Putamen (tissue), 1 donor: Measurements from ENCODE around the gene LRP5.
A peak's percentile ranks its signal among the peaks of the same experiment; 100 is the strongest.
"Not testable (repeated sequence)": the region's sequence is repeated elsewhere in the genome, so short reads cannot be mapped to it uniquely, and the experiment has no call there.

Source experiments
- DNase-seq: peaks from one replicate; pipeline ENCODE4 v3.0.0-alpha.2; 2016; ENCODE audit warnings: low spot score

LRP5 gene

DNA sequence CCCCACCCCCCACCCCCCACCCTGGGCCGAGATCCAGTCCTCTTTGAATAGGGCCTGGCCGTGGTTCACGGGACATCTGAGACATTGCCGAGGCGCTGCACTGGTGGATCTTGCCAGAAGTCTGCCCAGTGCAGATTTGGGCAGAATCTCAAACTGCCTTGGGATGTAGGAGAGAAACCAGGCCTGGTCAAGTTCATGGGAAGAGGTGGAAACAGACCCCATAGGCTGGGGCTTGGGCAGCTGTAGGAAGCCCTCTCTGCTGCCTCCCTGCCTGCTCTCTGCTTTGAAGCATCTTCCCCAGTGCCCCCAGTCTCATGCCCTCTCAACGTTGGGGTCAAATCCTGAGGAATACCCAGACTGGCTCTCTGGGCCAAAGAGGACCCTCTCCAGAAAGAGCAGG is 132.2 kb downstream of the LRP5 start:
- DNase-seq: no peak

DNA sequence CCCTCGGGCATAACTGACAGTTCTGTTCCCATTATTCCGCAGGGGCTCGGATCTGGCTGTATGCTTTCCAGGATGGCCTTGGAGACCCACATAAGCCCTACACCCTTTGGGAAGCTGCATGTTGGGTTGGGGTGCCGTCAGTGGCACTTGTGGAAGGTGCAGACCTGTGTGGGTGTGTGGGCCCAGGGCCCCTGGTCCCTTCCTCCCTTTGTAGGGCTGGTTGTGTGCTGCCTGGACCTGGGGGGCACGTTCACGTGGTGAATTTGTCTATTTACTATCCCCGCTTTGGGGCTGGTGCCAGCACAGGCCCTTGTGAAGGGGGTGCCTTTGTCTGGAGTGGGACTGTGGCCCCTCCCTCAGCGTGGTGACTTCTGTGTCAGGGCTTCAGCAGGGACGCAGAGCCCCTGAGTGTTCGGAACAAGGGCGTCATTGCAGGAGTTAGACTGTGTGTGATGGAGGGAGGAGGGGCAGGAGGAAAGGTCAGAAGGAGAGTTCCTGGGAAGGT is 133.2 kb downstream of the LRP5 start:
- DNase-seq: no peak

DNA sequence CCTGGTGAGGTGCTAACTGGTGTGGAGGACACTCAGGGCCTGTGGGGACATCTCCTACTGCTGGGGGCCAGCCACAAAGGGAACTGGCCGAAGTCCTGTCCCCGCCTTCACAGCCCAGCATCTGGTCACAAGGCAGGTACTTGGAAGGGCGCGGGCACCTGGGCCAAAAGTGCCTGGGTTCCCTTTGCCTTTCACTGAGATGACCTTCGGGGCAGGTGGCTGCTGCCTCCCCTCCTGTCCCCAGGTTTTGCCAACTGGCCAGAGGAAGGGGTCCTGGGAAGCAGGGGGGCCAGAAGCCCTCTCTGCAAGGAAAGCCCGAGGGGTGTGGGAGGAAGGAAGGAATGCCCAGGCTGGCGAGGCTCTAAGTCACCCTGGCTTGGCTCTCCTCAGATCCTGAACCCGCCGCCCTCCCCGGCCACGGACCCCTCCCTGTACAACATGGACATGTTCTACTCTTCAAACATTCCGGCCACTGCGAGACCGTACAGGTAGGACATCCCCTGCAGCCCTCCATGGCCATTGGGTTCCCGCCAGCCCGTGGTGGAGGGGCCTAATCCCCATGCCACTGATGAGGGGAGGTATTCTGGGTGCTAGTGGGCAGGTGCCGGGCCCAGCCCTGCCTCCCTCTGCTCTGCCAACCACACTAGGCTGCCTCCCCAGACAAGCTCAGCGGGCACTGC is 133.8 kb downstream of the LRP5 start:
- DNase-seq: no peak

DNA sequence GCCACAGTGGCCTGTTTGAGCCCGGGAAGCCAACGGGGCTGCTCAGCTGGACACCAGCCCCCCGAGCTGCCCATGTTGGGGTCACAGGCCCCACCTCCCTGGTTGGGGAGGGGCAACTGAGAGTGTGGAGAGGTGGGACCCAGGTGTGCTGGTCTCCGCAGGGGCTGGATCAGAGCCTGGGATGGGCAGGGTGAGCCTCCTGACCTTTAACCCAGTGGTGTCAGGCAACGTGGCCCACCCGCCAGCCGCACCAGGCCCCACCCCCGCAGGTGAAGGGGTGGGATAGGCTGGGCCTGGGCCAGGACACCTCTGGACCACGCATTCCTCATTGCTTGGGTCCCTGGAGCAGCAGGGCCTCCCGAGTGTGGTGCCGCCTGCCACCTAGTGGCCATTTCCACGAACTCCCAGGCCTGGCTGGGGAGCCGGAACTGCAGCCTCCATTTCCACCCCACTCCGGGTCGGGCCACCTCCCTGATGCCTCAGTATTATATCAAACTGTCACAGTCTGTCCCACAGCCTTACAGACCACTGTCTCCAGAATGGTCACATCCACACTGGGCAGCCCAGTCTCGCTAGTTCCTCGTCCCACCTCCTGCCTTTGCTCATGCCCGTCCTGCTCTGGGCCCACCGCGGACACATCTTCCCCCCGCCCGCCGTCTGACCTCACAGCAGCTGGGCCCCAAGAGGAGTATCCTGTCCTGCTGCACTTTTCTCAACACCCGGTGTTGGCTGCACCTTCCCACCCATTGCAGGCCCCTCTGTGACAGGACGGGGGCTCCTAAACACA is 134.8 kb downstream of the LRP5 start:
- DNase-seq: peak; percentile 47

DNA sequence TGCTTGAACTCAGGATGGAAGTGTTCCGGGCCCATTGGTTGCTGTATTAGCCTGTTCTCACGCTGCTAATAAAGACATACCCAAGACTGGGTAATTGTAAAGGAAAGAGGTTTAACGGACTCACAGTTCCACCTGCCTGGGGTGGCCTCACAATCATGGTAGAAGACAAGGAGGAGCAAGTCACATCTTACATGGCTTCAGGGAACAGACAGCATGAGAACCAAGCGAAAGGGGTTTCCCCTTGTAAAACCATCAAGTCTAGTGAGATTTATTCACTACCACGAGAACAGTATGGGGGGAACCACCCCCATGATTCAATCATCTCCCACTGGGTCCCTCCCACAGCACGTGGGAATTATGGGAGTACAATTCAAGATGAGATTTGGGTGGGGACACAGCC is 135.5 kb downstream of the LRP5 start:
- DNase-seq: not testable (repeated sequence)

DNA sequence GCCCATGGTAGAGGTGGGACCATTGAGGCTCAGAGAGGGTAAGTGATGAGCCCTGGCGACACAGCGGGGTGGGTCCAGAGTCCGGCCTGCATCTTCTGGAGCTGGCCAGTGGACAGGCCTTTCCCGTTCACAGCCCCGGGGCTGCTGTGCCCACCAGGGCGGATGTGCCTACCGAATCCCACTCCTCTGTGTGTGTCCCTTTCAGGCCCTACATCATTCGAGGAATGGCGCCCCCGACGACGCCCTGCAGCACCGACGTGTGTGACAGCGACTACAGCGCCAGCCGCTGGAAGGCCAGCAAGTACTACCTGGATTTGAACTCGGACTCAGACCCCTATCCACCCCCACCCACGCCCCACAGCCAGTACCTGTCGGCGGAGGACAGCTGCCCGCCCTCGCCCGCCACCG is 136.2 kb downstream of the LRP5 start:
- DNase-seq: no peak

DNA sequence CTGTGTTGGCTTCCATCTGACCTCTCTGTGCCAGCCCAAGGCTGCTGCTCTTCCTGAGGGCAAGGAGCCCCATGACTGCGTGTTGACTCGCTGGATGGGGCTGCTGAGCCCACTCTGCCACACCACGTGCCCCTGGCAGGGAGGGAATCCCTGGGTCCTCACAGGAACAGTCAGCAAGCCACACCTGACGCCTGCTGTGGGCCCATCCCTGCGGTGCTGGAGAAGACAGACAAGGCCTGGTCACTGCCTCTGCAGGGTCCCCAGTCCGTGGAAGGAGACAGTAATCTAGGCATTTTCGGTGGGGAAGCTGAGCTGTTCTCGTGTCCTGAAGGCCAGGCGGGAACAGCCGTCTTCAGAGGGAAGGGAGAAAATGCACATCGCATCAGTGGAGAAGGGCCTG is 137.6 kb downstream of the LRP5 start:
- DNase-seq: no peak

DNA sequence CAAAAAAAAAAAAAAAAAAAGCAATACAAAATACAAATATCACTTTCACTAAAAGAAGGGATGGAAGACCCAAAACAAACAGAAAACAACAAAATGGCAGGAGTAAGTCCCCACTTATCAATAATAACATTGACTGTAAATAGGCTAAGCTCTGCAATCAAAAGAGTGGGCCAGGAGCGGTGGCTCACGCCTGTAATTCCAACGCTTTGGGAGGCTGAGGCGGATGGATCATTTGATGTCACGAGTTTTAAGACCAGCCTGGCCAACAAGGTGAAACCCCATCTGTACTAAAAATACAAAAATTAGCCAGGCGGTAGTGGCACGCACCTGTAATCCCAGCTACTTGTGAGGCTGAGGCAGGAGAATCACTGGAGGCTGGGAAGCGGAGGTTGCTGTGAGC is 138.3 kb downstream of the LRP5 start:
- DNase-seq: no peak

DNA sequence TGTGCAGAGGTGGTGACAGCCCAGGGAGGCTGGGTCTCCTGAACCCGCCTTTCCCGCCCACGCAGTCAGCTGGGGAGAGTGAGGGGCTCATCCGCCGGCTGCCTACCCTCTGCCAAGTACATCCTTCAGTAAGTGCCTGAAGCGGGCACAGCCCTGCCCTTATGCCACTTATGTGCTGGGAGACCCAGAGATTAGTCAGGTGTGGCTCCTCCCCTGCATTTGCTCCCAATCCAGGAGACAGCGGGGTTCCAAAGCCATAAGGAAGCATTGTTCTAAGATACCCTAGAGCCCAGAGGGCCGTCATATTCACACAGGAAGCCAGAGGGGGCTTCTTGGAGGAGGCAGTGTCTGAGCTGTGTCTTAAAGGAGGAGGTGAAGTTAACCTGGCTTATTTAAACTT is 142.4 kb downstream of the LRP5 start:
- DNase-seq: no peak

DNA sequence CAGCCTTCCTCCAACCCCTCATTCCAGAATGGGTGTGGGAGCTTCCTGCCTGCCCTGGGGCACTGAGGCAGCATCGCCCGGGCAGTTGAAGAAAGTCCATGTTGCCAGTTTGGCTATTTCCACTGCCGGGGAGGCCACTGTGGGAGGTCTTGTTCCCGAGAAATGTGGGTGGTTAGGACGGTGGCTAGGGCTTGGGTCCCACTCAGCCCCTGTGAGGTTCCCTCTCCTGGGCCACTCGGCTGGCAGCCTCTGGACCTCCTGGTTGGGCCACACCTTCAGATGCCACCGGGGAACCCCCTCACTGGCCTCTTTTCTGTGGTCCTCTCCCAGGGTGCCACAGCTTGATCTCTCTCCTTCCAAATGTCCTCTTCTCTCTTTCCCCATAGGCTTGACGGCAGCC is 143.1 kb downstream of the LRP5 start:
- no peak for DNase-seq

DNA sequence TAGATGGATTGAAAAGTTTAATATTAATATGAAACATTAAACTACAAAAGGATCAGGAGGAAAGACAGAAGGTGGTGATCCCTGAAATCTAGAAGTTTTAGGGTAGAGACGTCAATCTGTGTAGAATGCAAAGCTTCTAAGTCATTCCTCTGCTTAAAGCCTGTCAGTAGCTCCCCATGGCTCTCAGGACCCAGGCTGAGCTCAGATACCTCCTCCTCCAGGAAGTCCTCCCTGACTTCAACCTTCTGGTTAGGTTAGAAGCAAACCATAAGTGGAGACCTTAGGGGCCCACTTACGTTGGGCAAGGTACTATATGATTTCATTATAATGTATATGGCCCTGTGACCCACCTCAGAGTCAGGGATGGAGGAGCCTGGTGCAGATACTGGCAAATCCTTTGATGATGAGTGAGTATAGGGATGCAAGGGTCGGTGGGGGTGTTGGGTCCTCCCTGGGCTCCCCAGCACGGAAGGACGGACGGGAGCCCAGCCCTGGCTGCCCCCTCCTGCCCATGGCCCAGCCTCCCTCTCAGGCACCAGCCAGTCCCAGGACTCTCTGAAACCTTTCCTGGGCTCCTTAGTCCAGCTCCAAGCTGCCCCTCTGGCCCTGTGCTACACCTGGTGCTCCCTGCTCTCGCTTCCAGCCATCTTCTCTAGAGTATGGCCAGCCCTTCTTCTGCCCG is 145.0 kb downstream of the LRP5 start:
- DNase-seq: no peak

DNA sequence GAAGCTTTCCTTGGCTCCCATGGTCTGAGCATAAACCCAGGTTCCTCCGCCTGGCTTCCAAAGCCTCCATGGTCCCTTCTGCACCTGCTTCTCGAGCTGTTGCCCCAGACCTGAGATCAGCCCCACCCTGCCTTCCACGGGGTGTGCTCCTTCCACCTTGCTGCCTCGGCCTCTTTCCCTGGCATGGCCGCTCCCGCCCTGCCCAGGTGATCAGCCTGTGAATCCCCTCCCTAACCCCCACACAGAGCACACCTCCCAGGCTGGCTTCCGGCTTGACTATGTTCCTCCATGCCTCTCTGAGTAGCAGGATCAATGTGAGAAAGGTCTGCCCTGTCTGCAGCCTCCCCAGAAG is 145.5 kb downstream of the LRP5 start:
- no peak for DNase-seq

DNA sequence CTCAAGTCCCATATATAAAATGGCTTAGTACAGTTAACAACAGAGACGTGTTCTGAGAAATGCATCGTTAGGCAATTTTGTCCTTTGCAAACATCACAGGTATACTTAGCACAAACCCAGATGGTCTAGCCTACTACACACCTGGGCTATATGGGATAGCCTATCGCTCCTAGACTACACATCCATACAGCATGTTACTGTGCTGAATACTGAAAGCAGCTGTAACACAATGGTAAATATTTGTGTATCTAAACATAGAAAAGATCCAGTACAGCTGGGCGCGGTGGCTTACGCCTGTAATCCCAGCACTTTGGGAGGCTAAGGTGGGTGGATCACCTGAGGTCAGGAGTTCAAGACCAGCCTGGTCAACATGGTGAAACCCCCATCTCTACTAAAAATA is 145.9 kb downstream of the LRP5 start:
- not testable (repeated sequence) for DNase-seq

DNA sequence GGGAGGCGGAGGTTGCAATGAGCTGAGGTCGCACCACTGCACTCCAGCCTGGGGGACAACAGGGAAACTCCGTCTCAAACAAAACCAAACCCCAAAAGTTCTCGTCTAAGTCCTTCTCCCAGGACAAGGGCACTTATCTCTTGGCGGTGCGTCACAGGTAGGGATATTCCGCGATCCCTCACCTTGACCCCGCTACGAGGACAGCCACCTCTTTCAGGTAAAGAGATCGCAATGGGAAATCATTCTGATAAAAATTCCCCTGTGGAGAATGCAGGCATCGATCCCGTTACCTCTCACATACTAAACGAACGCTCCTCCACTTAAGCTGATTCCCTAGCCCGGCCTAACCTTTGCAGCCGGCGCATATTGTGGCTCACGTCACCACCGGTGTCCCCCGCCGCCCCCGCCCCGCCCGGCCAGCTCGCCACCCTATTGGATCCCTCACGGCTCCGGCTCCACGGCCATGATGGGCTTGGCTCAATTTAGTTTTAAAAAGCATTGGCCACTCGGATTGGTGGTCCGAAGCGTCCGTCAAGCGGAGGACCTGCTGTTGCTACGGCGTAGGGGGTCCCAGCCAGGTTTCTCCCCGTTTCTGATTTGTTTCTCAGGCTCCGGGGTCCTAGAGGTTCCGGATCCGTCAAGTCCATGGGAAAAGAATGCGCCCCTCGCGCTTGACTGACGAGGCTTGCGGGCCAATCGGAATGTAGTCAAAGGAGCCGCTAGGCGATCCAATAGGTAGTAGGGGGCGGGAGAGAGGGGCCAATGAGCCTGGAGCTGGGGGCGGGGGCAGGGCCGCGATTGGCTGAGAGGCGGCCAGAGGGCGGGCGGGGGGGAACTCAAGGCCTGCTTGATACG is 147.7 kb downstream of the LRP5 start:
- DNase-seq: peak; percentile 99

DNA sequence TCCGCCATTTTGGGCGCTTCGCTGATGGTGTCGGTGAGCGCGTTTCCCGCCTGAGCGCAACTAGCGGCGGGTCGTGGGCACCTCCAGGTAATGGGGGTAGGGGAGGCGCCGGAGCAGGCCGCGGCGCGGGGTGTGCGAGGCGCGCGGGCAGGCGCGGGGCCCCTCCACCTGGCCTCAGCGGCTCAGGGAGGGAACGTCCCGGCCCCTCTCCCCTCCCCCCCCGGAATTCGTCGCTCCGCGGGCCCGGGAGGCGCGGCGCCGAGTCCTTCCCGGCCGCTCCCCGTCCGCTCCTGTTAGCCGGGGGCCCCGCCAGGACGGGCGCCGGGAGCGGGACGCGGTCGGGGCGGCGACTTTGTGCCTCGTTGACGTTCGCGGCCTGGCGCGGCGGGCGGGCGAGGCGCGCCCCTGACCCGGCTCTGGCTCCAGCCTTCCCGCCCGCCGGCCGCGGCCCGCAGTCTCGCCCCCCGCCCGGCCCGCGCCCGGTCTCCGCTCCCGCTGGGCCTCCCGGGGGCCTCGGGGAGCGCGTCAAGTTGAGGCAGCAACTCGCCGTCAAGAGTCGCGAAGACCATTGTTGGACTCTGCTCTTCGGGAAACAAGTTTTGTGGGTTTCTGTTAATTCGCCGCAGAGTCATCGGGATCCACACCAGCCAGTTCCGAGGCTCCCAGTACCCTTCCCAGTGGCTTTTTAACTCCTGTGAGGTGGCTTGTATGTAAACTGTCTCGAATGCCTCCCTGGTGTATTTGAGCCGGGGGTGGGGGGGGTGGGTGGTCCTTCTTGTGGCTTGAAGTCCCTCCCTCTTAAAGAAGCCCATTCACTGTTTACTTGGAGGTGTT is 148.6 kb downstream of the LRP5 start, which contains the start of gene PPP6R3:
PPP6R3 (plus strand) TSS at position 12 of the 834 bp plus-strand sequence. CDS start 76,913 bp downstream, outside the sequence.
- DNase-seq: no peak

DNA sequence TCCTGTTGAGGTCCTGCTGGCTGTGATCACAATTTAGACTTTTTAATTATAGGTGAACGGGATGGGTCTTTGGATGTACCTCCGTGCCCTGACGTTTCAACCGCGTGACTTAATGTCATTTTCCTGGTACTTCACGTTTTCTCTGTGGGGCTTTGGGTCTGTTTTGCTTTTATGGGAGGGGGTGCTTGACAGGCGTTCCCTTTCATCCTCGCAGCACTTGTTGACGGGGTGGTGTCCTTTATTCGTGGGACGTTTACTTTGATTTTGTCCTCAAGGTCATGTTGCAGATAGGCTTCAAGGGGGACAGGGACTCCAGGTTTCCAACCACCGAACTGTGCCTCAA is 149.2 kb downstream of the LRP5 start:
- DNase-seq: no peak

DNA sequence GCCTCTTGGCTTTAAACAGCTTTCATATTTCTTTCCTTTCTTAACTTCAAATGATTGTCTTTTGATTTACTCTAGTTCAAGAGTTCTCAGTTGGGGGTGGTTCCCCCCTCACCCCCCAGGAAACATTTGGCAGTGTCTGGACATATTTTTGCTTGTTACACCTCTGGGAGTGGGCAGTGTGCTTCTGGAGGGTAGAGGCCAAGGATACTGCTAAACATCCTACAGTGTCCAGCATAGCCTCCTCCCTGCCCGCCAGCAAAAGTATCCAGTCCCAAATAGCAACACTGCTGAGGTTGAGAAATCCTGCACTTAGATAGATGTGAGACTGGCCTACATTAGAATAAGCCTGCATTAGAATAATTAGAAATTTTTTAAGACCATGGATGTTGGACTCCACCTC is 151.3 kb downstream of the LRP5 start:
- no peak for DNase-seq

DNA sequence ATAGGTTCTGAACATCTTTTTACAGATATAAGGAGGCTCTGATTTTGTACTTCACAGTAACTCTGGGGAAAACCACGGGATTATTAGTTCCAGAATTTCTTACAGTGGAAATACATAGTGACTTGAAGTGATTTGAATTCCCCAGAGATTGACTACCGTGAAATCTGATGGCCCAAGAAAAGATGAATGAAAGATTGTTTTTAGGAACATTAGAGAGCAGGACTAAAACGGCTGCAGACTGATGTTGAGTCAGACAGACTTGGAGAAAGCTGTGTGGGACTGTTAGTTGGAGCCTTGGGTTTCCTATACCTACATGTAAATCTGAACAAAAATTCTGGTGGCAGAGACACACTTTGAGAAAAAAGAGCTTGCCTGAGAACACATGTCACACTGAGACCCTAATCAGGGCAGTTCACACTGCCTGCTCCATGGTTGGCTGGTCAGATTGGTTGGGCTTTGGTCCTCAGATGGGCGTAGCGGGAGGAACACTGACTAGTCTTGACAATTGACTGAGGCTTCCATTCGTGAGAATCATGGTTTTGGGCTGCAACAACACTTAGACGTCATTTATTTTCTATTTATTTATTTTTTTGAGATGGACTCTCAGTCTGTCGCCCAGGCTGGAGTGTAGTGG is 154.9 kb downstream of the LRP5 start:
- DNase-seq: no peak

DNA sequence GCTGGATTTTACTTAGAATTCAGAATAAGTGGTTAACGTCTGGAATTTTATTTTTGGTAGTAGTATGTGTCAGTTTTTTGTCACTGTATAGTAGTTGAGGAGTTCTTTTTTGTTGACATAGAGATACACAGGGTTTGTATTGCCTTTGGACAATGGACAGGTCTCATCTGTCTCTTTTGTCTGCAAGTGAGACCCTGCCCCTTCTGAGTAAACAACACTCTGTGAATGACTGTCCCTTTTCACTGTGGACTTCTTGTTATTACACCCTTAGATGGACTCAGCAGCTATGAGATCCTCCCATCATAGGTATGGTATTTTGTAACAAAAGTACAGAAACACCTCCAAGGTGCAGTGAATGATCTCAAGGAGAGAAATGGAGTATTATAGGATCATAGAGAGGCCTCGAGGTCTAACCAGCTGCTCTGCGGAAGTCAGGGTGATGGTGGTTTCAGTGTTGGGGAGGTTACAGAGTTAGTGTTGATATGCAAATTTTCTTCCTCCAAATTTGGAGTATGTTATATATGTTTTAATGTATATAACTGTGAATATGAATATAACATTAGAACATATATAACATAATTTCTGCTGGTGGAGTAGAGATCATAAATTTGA is 155.9 kb downstream of the LRP5 start:
- no peak for DNase-seq

DNA sequence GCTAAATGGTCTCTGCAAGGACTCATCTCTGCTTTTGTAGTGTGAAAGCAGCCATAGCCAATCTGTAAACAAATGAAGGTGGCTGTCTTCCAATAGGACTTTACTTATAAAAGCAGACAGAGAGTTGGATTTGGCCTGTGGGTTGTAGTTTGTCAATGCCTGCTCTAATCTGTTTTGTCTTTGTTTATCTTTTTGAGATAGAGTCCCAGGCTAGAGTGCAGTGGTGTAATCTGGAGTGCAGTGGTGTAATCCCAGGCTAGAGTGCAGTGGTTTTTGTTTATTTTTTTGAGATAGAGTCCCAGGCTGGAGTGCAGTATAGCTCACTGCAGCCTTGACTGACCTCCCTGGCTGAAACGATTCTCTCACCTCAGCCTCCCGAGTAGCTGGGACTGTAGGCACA is 156.7 kb downstream of the LRP5 start:
- no peak for DNase-seq
